ENCODE measurements around the gene BRPF3. TPM values are rescaled to one million over a fixed set of nuclear protein-coding genes. Genes with fewer than 3 reads are reported as not detected.
"Not testable (repeated sequence)": the region's sequence is repeated elsewhere in the genome, so short reads cannot be mapped to it uniquely, and the experiment has no call there.

The BRPF3 gene
- polyA plus RNA-seq, 3 donors, result 1.1 to 9.2 (median 1.3) TPM

DNA sequence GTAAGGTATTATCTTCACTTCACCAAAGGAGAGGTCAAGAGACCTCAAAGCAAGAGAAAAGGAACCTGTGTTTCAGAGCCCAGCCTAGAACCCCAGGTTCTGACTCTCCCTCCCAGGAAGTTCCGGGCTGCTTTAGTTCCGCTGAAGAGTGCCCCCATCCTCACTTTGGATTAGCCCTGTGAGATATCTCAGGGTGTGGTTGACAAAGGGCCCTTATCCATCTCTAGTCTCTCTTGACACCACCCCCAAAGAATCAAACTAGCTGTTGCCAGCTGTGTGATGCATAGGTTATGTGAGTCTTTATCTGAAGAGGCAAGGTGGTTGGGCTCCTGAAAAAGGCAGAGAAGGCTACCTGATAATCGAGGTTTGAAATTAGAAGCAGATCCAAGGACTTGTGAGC lies 20.6 kb downstream of the BRPF3 start:
- H3K79me2 ChIP-seq (ENCODE audit: insufficient read depth, low read length), result no peaks in the 10 kb centered on the region
- peaks cover 28 to 32% of the 10 kb centered on the region in 2 donors for H3K4me1 ChIP-seq (ENCODE audit: control insufficient read depth in 1 of 2, insufficient read depth in 2 of 2, low read length in 2 of 2)
- WGBS (ENCODE audit: insufficient coverage), result 89% methylated on average over 1 of the region's 3 CpGs
- no peak for DNase-seq
- intact Hi-C loops (cut with micrococcal nuclease), result no loop called here
- no peak overlapping the region for H3K27ac ChIP-seq (ENCODE audit: low read depth in 1 of 2, low read length in 2 of 2)
- H3K9ac ChIP-seq (ENCODE audit: insufficient read depth, low read length, poor library complexity, severe bottlenecking), result no peak overlapping the region
- no peaks in the 10 kb centered on the region for H4K20me1 ChIP-seq (ENCODE audit: insufficient read depth, low read length)
- peaks cover 36% of the 10 kb centered on the region for H3K4me1 Mint-ChIP-seq
- peak overlapping the region in 1 of 2 donors; percentile 47 for H3K4me3 Mint-ChIP-seq
- peak overlapping the region; percentile 14 for H3K4me2 ChIP-seq (replicated peaks; ENCODE audit: extremely low read depth, low read length, poor library complexity, severe bottlenecking)
- H3K9me3 Mint-ChIP-seq, result no peaks in the 10 kb centered on the region
- H3K27me3 ChIP-seq (ENCODE audit: control insufficient read depth in 2 of 2, insufficient read depth in 2 of 2, low read length in 2 of 2), result no peaks in the 10 kb centered on the region
- H3K9me3 ChIP-seq (replicated peaks in 1 of 2; ENCODE audit: control insufficient read depth in 1 of 2, insufficient read depth in 1 of 2, low read length in 2 of 2), result no peaks in the 10 kb centered on the region
- H3K36me3 ChIP-seq (replicated peaks in 1 of 2; ENCODE audit: control insufficient read depth in 1 of 2, insufficient read depth in 2 of 2, low read length in 2 of 2), result peaks cover 38 to 69% of the 10 kb centered on the region in 2 donors
- peaks cover 0 to 1% (median 0%) of the 10 kb centered on the region in 3 donors for H3K27me3 Mint-ChIP-seq (ENCODE audit: low read depth in 3 of 3)
- H3K4me3 ChIP-seq (replicated peaks in 1 of 3; ENCODE audit: low read depth in 2 of 3, low read length in 3 of 3), result no peak overlapping the region
- peaks cover 67 to 84% of the 10 kb centered on the region in 2 donors for H3K36me3 Mint-ChIP-seq
- H3K27ac Mint-ChIP-seq, result peak overlapping the region in 4 of 7 donors; percentile 1 to 87 (median 76)
- TF ChIP-seq CTCF (IDR thresholded peaks at IDR 0.05), result no peak
- no peak overlapping the region for H2AFZ ChIP-seq (ENCODE audit: insufficient read depth, low read depth, low read length, poor library complexity, severe bottlenecking)

DNA sequence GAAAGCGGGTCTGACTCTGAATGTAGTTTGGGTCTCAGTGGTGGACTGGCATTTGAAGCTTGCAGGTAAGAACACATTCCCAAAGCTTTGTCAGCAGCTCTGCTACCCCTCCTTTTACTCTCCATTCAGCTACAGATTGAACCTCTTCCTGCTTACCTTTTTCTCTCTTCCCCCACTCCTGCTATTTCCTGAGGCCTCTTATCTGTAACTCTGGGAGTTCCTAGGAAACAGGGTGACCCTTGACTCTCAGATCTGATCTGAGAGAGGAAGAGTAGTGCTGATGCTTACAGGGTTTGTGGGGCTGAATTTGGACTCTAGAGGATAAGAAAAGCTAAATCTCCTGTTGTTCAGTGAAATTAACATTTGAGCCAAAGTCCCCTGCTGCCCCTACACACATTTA lies 21.4 kb downstream of the BRPF3 start:
- intact Hi-C loops (cut with micrococcal nuclease), result no loop called here
- H3K27me3 ChIP-seq (ENCODE audit: control insufficient read depth in 2 of 2, insufficient read depth in 2 of 2, low read length in 2 of 2), result no peaks in the 10 kb centered on the region
- H4K20me1 ChIP-seq (ENCODE audit: insufficient read depth, low read length), result no peaks in the 10 kb centered on the region
- WGBS (ENCODE audit: insufficient coverage), result no CpG with 5 or more reads among the region's 1 CpG
- no peak overlapping the region for H3K27ac ChIP-seq (ENCODE audit: low read depth in 1 of 2, low read length in 2 of 2)
- Mint-ChIP-seq H3K4me3 (no peak overlapping the region), H3K27me3 (ENCODE audit: low read depth in 3 of 3) (peaks cover 0 to 1% (median 0%) of the 10 kb centered on the region in 3 donors), H3K27ac (peak overlapping the region in 4 of 7 donors; percentile 40 to 87 (median 61)), H3K9me3 (no peaks in the 10 kb centered on the region), H3K36me3 (peaks cover 70 to 84% of the 10 kb centered on the region in 2 donors), H3K4me1 (peaks cover 36% of the 10 kb centered on the region)
- no peak overlapping the region for H2AFZ ChIP-seq (ENCODE audit: insufficient read depth, low read depth, low read length, poor library complexity, severe bottlenecking)
- peaks cover 42 to 69% of the 10 kb centered on the region in 2 donors for H3K36me3 ChIP-seq (replicated peaks in 1 of 2; ENCODE audit: control insufficient read depth in 1 of 2, insufficient read depth in 2 of 2, low read length in 2 of 2)
- TF ChIP-seq CTCF (IDR thresholded peaks at IDR 0.05), result no peak
- H3K9me3 ChIP-seq (replicated peaks in 1 of 2; ENCODE audit: control insufficient read depth in 1 of 2, insufficient read depth in 1 of 2, low read length in 2 of 2), result no peaks in the 10 kb centered on the region
- H3K4me2 ChIP-seq (replicated peaks; ENCODE audit: extremely low read depth, low read length, poor library complexity, severe bottlenecking), result no peak overlapping the region
- H3K4me1 ChIP-seq (ENCODE audit: control insufficient read depth in 1 of 2, insufficient read depth in 2 of 2, low read length in 2 of 2), result peaks cover 28 to 32% of the 10 kb centered on the region in 2 donors
- no peak for DNase-seq
- H3K4me3 ChIP-seq (replicated peaks in 1 of 3; ENCODE audit: low read depth in 2 of 3, low read length in 3 of 3), result no peak overlapping the region
- no peak overlapping the region for H3K9ac ChIP-seq (ENCODE audit: insufficient read depth, low read length, poor library complexity, severe bottlenecking)
- no peaks in the 10 kb centered on the region for H3K79me2 ChIP-seq (ENCODE audit: insufficient read depth, low read length)

DNA sequence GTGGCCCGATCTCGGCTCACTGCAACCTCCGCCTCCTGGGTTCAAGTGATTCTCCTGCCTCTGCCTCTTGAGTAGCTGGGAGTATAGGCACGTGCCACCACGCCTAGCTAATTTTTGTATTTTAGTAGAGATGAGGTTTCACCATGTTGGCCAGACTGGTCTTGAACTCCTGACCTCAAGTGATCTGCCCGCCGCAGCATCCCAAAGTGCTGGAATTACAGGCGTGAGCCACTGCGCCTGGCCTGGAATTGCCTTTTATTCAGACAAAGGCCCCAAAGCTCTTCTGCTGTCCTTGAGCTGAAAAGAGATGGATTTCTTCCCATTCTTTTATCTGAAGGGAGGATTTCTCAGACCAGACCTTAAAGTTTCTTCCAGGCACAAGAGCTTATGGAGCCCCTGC lies 22.0 kb downstream of the BRPF3 start:
- H3K79me2 ChIP-seq (ENCODE audit: insufficient read depth, low read length); H3K9ac ChIP-seq (ENCODE audit: insufficient read depth, low read length, poor library complexity, severe bottlenecking); H4K20me1 ChIP-seq (ENCODE audit: insufficient read depth, low read length); H3K9me3 ChIP-seq (replicated peaks in 1 of 2; ENCODE audit: control insufficient read depth in 1 of 2, insufficient read depth in 1 of 2, low read length in 2 of 2); H3K4me3 ChIP-seq (replicated peaks in 1 of 3; ENCODE audit: low read depth in 2 of 3, low read length in 3 of 3); H3K27me3 ChIP-seq (ENCODE audit: control insufficient read depth in 2 of 2, insufficient read depth in 2 of 2, low read length in 2 of 2); H3K4me2 ChIP-seq (replicated peaks; ENCODE audit: extremely low read depth, low read length, poor library complexity, severe bottlenecking); H3K9me3 Mint-ChIP-seq; H3K4me3 Mint-ChIP-seq; H2AFZ ChIP-seq (ENCODE audit: insufficient read depth, low read depth, low read length, poor library complexity, severe bottlenecking); DNase-seq; intact Hi-C loops (cut with micrococcal nuclease); H3K27me3 Mint-ChIP-seq (ENCODE audit: low read depth in 3 of 3): not testable (repeated sequence)
- H3K27ac Mint-ChIP-seq, result peak overlapping the region in 2 of 7 donors; percentile 12 to 60
- H3K36me3 Mint-ChIP-seq, result peaks cover 70 to 84% of the 10 kb centered on the region in 2 donors
- peak overlapping the region in 1 of 2 donors; percentile 64 for H3K27ac ChIP-seq (ENCODE audit: low read depth in 1 of 2, low read length in 2 of 2)
- peaks cover 43 to 69% of the 10 kb centered on the region in 2 donors for H3K36me3 ChIP-seq (replicated peaks in 1 of 2; ENCODE audit: control insufficient read depth in 1 of 2, insufficient read depth in 2 of 2, low read length in 2 of 2)
- 100% methylated on average over 3 of the region's 9 CpGs for WGBS (ENCODE audit: insufficient coverage)
- peaks cover 28 to 32% of the 10 kb centered on the region in 2 donors for H3K4me1 ChIP-seq (ENCODE audit: control insufficient read depth in 1 of 2, insufficient read depth in 2 of 2, low read length in 2 of 2)
- peaks cover 36% of the 10 kb centered on the region for H3K4me1 Mint-ChIP-seq

Measured in CD14-positive monocyte (primary cell).